ENCODE measurements around the gene LILRB1.
"Not testable (repeated sequence)": the region's sequence is repeated elsewhere in the genome, so short reads cannot be mapped to it uniquely, and the experiment has no call there.

LILRB1 gene

GRCh38 chr19:54624934-54625730 lies 5.2 kb upstream of the LILRB1 start:
- in situ Hi-C loops (cut with MboI; ENCODE audit: low sequenced_read_pairs): not testable (repeated sequence)

GRCh38 chr19:54626757-54627156 lies 3.5 kb upstream of the LILRB1 start:
- in situ Hi-C loops (cut with MboI; ENCODE audit: low sequenced_read_pairs): no loop called here

DNA sequence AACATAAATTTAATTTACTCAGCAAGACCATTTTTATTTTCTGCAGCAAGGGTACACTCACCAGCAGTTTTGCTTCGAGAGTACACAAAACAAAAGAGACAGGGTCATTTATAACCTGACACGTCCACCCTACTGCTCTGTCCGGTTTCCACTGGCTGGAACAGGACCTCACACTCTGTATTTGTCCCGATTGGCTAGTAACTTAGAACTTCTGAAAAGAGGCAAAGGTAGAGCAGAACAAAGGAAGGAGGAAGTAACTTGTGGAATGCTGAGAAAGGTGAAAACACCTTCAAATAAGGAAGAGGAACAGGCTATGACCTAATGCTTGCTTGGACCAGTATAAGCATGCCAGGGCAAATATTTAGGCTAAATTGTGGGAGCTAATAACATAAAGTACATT lies 2.4 kb upstream of the LILRB1 start:
- in situ Hi-C loops (cut with MboI; ENCODE audit: low sequenced_read_pairs): not testable (repeated sequence)

DNA sequence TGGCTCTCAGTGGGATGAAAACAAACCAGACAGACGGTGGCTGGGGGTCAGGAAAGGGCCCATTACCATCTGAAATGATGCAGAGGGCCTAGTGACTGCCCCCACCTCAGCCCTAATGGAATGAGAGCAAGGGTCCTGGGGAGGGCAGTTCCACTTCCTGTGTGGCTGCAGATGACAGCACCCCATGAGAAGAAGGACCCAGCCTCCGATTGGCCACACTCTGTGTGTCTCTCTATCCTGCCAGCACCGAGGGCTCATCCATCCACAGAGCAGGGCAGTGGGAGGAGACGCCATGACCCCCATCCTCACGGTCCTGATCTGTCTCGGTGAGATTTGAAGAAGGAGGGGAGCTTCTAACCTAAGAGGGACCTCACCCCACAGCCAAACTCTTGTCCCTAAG lies 498 bp downstream of the LILRB1 start:
- in situ Hi-C loops (cut with MboI; ENCODE audit: low sequenced_read_pairs): no loop called here

- in situ Hi-C loops (cut with MboI; ENCODE audit: low sequenced_read_pairs): not testable (repeated sequence)
Measured at GRCh38 chr19:54631489-54632337, 1.4 kb downstream of the LILRB1 start.

DNA sequence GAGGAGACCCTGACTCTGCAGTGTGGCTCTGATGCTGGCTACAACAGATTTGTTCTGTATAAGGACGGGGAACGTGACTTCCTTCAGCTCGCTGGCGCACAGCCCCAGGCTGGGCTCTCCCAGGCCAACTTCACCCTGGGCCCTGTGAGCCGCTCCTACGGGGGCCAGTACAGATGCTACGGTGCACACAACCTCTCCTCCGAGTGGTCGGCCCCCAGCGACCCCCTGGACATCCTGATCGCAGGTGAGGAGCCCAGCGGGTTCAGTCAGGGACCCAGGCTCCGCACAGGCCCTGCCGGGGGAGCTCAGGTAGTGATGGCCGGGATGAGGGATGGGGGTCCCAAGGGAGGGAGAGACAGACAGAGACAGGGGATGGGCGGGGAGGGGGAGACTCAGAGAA lies 2.2 kb downstream of the LILRB1 start:
- in situ Hi-C loops (cut with MboI; ENCODE audit: low sequenced_read_pairs): not testable (repeated sequence)

- in situ Hi-C loops (cut with MboI; ENCODE audit: low sequenced_read_pairs): no loop called here
Measured at GRCh38 chr19:54633401-54633800, 3.1 kb downstream of the LILRB1 start.

GRCh38 chr19:54636081-54636480 lies 5.8 kb downstream of the LILRB1 start:
- in situ Hi-C loops (cut with MboI; ENCODE audit: low sequenced_read_pairs): not testable (repeated sequence)

DNA sequence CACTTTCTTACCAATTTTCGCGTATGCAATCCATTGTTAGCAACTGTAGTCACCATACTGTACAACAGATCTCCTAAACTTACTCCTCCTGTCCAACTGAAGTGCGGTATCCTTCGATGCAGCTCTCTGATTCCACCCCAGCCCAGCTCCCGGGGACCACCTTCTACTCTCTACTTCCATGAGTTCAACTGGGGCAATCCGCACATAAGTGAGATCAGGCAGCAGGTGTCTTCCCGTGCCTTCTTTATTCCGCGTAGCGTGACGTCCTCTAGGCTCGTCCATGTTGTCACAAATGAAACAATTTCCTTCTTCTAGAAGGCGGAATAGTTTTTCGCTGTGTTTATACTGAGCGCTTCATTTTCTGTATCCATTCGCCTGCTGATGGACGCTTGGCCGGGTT lies 8.4 kb downstream of the LILRB1 start:
- in situ Hi-C loops (cut with MboI; ENCODE audit: low sequenced_read_pairs): no loop called here

DNA sequence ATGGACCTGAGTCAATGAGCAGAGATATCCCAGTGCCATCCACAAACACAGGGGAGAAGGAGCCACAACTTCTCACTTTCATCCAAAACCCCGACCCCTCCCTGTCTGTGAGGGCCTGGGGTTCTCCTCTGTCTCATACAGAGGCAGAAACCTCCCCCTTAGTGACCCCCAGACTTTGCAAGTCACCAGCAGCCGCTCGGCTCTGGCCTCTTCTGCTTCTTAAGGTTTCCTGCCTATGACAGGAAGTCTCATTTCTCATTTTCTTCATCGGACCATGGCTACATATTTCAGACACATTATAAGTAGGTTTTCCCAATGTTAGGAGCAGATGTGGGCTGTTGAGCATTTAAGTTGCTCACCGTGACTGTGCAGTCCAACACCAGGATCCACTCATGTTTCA lies 12.7 kb downstream of the LILRB1 start:
- in situ Hi-C loops (cut with MboI; ENCODE audit: low sequenced_read_pairs): not testable (repeated sequence)

DNA sequence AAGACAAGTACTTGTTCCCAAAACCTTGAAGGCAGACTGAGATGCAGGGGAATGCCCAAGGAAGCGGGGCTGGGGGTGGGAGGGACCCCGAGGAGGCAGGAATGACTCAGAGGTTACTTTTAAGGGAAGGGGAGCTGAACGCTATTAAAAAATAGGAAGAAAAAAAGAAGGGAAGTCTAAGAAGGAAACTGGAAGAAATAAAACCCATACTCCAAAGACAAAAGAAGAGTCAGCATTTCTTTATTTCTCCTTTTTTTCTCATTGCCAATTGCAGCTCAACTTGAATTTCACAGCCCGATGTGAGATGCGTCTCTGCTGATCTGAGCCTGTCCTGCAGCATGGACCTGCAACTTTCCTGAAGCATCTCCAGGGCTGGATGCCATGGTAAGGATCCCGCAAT lies 13.3 kb downstream of the LILRB1 start:
- in situ Hi-C loops (cut with MboI; ENCODE audit: low sequenced_read_pairs): not testable (repeated sequence)

DNA sequence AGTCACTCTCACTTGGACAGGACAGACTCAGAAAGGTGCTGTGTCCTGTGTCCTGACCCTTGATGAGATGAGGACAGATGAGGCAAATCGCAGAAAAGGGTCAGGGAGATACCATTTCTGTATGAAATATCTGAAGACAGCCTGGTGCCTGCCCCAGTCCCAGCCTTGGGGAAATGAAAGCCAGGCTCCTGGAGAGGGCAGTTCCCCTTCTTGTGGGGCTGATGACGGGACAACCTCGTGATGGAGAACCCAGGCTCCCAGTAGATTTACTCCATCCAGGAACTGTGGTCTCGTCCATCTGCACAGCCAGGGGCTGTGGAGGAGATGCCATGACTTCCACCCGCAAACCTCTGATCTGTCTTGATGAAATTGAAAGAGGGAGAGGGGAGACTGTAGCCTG lies 13.8 kb downstream of the LILRB1 start:
- in situ Hi-C loops (cut with MboI; ENCODE audit: low sequenced_read_pairs): no loop called here

DNA sequence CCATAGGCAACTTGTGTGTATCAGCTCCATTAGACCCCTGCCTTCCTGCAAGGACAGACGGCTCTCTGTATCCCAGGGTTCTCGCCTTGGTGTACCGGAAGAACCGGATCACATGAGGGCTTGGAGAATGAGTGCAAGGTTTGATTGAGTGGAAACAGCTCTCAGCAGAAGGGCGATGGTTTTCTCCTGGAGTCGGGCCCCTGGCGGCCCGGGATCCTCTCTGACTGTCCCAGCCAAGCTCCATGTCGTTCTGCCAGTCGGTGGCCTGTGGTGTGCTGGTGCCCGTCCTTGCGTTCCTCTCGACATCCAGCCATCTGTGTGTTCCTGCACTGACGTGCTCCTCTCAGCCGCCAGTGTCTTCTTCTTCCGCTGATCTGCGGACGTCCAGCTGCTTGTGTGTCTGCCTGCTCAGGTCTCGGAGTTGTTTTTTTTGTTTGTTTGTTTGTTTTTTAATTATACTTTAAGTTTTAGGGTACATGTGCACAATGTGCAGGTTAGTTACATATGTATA lies 16.1 kb downstream of the LILRB1 start:
- in situ Hi-C loops (cut with MboI; ENCODE audit: low sequenced_read_pairs): no loop called here

GRCh38 chr19:54648129-54648528 lies 17.8 kb downstream of the LILRB1 start:
- in situ Hi-C loops (cut with MboI; ENCODE audit: low sequenced_read_pairs): no loop called here

DNA sequence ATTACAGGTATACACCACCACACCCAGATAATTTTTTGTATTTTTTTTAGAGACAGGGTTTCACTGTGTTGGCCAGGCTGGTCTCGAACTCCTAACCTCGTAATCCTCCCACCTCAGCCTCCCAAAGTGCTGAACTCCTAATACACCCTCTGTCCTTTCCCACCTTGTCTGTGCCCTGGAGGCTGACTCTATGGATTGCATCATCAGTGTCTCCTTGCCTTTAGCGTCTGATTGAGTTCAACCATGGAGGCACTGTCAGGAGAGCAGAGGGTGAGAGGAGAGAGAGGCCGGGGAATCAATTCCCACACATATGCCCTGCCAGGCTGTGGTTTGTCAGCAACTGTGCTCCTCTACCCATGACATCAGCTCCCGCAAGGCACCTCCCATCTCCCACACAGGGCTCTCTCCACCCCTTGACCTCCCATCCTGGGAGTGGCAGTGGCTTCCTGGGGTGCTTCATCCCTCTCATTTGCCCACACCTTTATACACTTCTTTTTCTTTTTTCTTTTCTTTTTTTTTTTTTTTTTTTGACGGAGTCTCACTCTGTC lies 19.9 kb downstream of the LILRB1 start:
- in situ Hi-C loops (cut with MboI; ENCODE audit: low sequenced_read_pairs): loop anchor here (25.0 kb wide), 1 partner anchor 163 kb away; no protein-coding TSS in a partner anchor

GRCh38 chr19:54653181-54653809 lies 23.0 kb downstream of the LILRB1 start:
- in situ Hi-C loops (cut with MboI; ENCODE audit: low sequenced_read_pairs): loop anchor here (25.0 kb wide), 1 partner anchor 166 kb away; no protein-coding TSS in a partner anchor

DNA sequence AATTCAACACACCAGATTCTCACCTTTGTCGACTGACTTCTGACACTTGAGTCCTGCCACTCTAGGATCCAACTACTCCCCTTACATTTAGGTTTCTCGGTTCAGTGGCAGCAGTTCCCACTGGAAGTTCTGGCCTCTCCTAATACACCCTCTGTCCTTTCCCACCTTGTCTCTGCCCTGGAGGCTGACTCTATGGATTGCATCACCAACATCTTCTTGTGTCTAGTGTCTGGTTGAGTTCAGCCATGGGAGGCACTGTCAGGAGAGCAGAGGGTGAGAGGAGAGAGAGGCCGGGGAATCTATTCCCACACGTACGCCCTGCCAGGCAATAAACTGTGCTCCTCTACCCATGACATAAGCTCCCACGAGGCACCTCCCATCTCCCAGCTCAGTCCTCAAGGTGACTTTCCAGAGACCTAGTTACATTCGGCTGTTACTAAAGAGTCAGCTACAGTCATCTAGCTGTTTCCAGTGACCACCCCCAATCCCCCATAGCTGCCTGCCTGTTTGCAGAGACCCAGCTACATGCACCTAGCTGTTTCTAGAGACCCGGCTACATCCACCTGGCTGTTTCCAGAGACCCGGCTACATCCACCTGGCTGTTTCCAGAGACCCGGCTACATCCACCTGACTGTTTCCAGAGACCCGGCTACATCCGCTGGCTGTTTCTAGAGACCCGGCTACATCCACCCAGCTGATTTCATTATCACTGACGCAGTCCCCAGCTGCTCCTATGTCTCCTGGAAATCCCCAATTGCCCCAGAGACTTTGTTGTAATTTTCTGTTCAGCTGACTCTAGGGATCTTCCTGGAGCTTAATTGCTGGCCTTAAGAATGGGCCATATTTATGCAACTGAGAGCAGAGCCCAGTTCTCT lies 24.4 kb downstream of the LILRB1 start:
- in situ Hi-C loops (cut with MboI; ENCODE audit: low sequenced_read_pairs): loop anchor here (25.0 kb wide), 1 partner anchor 167 kb away; no protein-coding TSS in a partner anchor

GRCh38 chr19:54659300-54659699 lies 29.0 kb downstream of the LILRB1 start:
- in situ Hi-C loops (cut with MboI; ENCODE audit: low sequenced_read_pairs): loop anchor here (25.0 kb wide), 1 partner anchor 172 kb away; no protein-coding TSS in a partner anchor

DNA sequence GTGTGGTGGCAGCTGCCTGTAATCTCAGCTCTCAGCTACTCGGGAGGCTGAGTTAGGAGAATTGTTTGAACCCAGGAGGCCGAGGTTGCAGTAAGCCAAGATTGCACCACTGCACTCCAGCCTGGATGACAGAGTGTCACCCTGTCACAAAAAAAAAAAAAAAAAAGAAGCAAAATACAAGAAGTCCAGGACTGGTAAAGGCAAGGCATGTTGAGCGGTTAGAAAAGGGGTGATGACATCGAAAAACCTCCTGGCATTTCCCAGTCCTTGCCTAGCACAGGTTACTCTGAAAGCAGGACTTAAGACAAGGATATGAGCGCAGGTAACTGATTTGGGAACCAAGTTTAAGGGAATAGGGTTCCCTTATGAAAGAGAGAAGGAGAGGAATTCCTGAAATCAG lies 30.0 kb downstream of the LILRB1 start:
- in situ Hi-C loops (cut with MboI; ENCODE audit: low sequenced_read_pairs): loop anchor here (25.0 kb wide), 1 partner anchor 173 kb away; no protein-coding TSS in a partner anchor

- in situ Hi-C loops (cut with MboI; ENCODE audit: low sequenced_read_pairs): loop anchor here (25.0 kb wide), 1 partner anchor 174 kb away; no protein-coding TSS in a partner anchor
Measured at GRCh38 chr19:54660964-54661363, 30.7 kb downstream of the LILRB1 start.
